GM18499 (cell line): Measurements from ENCODE around the gene PLD5.
"Not testable (repeated sequence)": the region's sequence is repeated elsewhere in the genome, so short reads cannot be mapped to it uniquely, and the experiment has no call there.

ENCODE experiments used
- ATAC-seq: cut with Tn5 transposase; IDR thresholded peaks from one replicate; pipeline ENCODE4 v1.9.1; 2021; ENCODE audit warnings: moderate number of reproducible peaks; ENCODE audit not compliant: insufficient read depth, unreplicated experiment

PLD5 gene

GRCh38 chr1:242187816-242188215 lies 336.7 kb downstream of the PLD5 start:
- ATAC-seq = peak; percentile 61

DNA sequence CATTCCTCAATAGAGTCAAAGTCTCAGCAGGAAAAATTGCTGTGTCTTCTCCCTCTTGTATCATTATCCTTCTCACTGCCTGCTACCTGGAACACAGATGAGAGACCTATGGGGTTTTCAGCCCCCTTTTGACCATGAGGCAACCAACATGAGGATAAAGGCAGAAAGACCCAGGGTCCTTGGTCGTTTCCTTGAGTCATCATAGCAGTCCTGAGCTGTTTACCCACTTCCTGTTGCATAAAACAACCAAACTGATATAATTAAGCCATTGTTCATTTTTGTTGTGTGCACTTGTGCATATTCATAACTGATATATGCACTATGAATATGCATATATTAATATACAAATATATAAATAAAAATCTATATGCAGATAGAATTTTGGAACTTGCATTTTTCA lies 337.3 kb downstream of the PLD5 start:
- no peak for ATAC-seq

- ATAC-seq = no peak
These were observed 338.8 kb downstream of the PLD5 start for GRCh38 chr1:242185731-242186130.

DNA sequence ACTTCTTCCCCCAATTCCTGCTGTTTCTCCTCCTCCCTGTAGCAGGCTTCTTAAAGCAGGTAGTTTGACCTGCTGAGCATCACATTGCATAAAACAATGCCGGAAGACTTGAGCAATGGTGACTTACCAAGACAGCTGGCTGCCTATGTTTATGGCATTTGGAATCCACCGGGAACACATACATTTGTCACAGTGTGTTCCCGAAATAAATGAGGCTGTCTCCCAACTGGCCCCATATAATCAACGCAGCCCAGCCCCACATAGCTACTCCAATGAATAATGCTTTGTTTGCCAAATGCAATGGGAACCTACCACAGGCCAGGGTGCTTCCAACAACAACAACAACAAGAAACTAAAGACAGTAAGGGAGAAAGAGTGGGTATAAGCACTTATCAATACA lies 339.5 kb downstream of the PLD5 start:
- no peak for ATAC-seq

DNA sequence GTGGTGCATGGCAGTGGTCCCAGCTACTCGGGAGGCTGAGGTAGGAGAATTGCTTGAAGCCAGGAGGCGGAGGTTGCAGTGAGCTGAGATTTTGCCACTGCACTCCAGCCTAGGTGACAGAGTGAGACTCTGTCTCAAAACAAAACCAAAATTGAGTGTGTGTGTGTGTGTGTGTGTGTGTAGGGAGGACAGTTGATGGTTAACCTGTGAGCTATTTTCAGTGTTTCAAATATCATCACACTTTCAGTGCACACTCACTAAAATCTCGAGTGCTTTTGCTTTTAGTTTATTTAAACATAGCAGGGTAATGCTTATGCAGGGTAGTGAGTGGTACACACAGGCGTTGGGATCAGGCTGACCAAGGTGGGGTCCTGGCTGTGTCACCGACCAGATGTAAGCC lies 344.7 kb downstream of the PLD5 start:
- ATAC-seq = peak; percentile 50

GRCh38 chr1:242178924-242179708 lies 345.4 kb downstream of the PLD5 start:
- no peak for ATAC-seq

GRCh38 chr1:242178436-242178835 lies 346.1 kb downstream of the PLD5 start:
- ATAC-seq = no peak

DNA sequence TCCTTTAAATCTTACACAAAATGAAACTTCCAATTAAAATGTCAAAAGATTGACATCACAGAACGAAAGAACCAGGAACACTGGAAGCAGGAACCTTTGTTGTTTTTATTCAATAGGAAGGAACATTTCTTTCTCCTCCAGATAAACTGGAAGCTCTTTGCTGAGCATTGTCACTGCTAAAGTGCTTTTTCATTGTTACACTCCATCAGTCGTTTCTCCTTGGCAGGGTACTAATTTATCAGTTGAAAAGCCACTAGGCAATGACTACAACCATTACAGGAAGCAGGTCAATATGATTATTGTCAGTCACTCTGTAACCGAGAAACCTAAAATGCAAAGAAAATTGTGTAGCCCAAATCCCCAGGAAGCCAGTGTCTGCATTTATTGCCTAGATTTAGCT lies 362.4 kb downstream of the PLD5 start:
- no peak for ATAC-seq

- no peak for ATAC-seq
These were observed 377.2 kb downstream of the PLD5 start for GRCh38 chr1:242147096-242147976.

DNA sequence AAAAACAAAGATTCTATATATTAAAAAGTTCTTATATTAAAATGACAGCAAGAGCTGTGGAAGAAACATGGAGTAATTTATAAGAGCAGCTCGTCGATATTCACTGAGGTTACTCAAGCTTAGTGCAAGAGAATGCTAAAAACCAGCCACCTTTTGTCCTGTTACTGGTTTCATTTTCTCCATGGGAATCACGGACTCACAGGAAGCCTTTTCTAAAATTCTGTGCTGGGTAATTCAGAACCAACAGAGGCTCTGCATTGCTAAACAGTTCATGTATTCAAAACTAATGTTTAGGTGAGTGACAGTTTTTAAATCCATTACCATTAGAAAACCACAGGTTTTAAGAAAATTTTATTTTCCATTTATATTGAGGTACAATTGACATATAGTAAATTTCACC lies 377.8 kb downstream of the PLD5 start:
- ATAC-seq = no peak

GRCh38 chr1:242140836-242141235 lies 383.7 kb downstream of the PLD5 start:
- no peak for ATAC-seq

DNA sequence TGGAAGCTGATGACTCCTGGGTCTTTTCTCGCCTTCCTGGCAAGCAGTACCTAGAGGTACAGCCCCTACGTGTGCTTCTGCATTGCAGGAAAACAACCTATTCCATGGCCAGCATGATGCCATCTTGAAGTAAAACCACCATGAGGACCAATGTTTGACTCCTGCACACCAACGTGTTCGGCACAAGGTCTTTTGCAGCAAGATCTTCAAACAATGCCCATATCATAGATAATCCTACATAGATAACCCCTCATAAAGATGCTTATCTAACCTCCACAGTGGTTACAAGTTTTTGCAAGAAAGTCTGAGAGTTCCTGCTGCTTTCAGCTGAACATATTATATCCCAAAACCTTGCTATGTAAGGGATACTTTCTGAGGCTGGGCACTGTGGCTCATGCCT lies 384.5 kb downstream of the PLD5 start:
- ATAC-seq = no peak

GRCh38 chr1:242139442-242139841 lies 385.1 kb downstream of the PLD5 start:
- peak; percentile 44 for ATAC-seq

- no peak for ATAC-seq
These were observed 390.7 kb downstream of the PLD5 start for GRCh38 chr1:242133796-242134195.

DNA sequence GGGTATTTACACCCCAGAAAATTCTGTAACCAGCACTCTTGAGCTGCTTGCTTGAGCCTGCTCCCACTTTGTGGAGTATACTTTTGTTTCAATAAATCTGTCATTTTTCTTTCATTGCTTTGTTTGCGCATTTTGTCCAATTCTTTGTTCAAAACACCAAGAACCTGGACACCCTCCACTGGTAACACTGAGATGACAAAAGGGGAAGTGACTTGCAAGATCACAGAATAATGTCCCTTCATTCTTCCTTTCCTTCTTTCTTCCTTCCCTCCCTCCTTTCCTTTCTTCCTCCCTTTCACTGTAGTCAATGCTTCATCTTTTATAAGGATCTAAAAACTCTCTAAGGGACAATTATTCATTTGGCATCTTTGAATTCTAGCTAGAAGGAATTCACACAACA lies 391.1 kb downstream of the PLD5 start:
- no peak for ATAC-seq

- ATAC-seq = no peak
These were observed 392.2 kb downstream of the PLD5 start for GRCh38 chr1:242132121-242132817.

- no peak for ATAC-seq
These were observed 395.5 kb downstream of the PLD5 start for GRCh38 chr1:242128951-242129502.

- no peak for ATAC-seq
These were observed 404.1 kb downstream of the PLD5 start for GRCh38 chr1:242120432-242120831.

DNA sequence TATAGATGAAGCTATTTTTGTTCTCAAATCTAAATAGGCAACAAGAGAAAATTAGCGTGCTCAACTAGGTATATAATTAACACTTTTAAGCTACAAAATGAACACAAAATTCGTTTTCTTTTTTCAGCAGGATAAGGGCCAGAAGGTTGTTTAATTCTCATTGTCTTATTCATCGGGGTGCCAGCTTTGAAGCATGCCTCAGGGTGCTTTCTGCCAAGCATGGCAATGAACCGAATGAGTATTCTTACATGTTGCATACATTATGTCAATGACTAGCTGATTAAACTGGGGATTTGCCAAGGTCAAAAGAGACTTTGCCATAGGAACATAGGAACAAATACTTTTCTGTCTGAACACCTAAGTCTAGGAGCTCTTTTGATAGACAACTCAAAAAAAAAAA lies 423.6 kb downstream of the PLD5 start:
- no peak for ATAC-seq

GRCh38 chr1:242097283-242097682 lies 427.2 kb downstream of the PLD5 start:
- ATAC-seq = not testable (repeated sequence)

- ATAC-seq = no peak
These were observed 431.4 kb downstream of the PLD5 start for GRCh38 chr1:242093116-242093515.
